ENCODE data around the gene BLOC1S4. TPM values are rescaled to one million over a fixed set of nuclear protein-coding genes. Genes with fewer than 3 reads are reported as not detected.

Gene BLOC1S4
- total RNA-seq, 6 donors from 2014 or later: 11.5 to 26.8 (median 15.3) TPM

- no peak for ATAC-seq (ENCODE audit: low FRiP score in 2 of 2)
- no peak for DNase-seq
- 37 to 45% methylated on average over 7 of the region's 7 CpGs for WGBS, 2 donors
- peaks cover 24 to 34% (median 24%) of the 10 kb centered on the region in 4 donors for H3K4me1 ChIP-seq
- no peaks in the 10 kb centered on the region for H3K27me3 ChIP-seq
- H3K4me3 ChIP-seq: peak overlapping the region; percentile 68 to 99 (median 82)
- H3K36me3 ChIP-seq: no peaks in the 10 kb centered on the region
- peak overlapping the region; percentile 87 to 97 (median 90) for H3K27ac ChIP-seq
- no peak for TF ChIP-seq POLR2AphosphoS5 (IDR thresholded peaks at IDR 0.05)
- no peak for TF ChIP-seq EP300 (IDR thresholded peaks at IDR 0.05)
- TF ChIP-seq CTCF (IDR thresholded peaks at IDR 0.05): no peak
- no peak for TF ChIP-seq POLR2A (IDR thresholded peaks at IDR 0.05)
- no peaks in the 10 kb centered on the region for H3K9me3 ChIP-seq
Observed at GRCh38 chr4:6716958-6717655, 1.1 kb downstream of the BLOC1S4 start.

- peaks cover 24 to 34% (median 24%) of the 10 kb centered on the region in 4 donors for H3K4me1 ChIP-seq
- TF ChIP-seq EP300 (IDR thresholded peaks at IDR 0.05) (no peak), POLR2AphosphoS5 (IDR thresholded peaks at IDR 0.05) (no peak), CTCF (IDR thresholded peaks at IDR 0.05) (no peak), POLR2A (IDR thresholded peaks at IDR 0.05) (no peak)
- no peak for ATAC-seq (ENCODE audit: low FRiP score in 2 of 2)
- H3K27ac ChIP-seq: no peak overlapping the region
- H3K36me3 ChIP-seq: no peaks in the 10 kb centered on the region
- WGBS, 2 donors: 84 to 87% methylated on average over 7 of the region's 7 CpGs
- no peak for DNase-seq
- no peak overlapping the region for H3K4me3 ChIP-seq
- H3K9me3 ChIP-seq: no peaks in the 10 kb centered on the region
- H3K27me3 ChIP-seq: no peaks in the 10 kb centered on the region
Observed at GRCh38 chr4:6718932-6719610, 3.1 kb downstream of the BLOC1S4 start.

- TF ChIP-seq POLR2A (IDR thresholded peaks at IDR 0.05): no peak
- TF ChIP-seq EP300 (IDR thresholded peaks at IDR 0.05): no peak
- TF ChIP-seq POLR2AphosphoS5 (IDR thresholded peaks at IDR 0.05): no peak
- TF ChIP-seq CTCF (IDR thresholded peaks at IDR 0.05): no peak
- ATAC-seq (ENCODE audit: low FRiP score in 2 of 2) (no peak), DNase-seq (no peak)
Observed at GRCh38 chr4:6719611-6720179, 3.7 kb downstream of the BLOC1S4 start.

GRCh38 chr4:6720202-6720699, 4.3 kb downstream of the BLOC1S4 start:
- 6% methylated on average over 13 of the region's 14 CpGs for WGBS, 2 donors
- DNase-seq (peak; percentile 74 to 88), ATAC-seq (ENCODE audit: low FRiP score in 2 of 2) (peak; percentile 73 to 83)
- H3K4me3 ChIP-seq: no peak overlapping the region
- H3K36me3 ChIP-seq: no peaks in the 10 kb centered on the region
- H3K27ac ChIP-seq: no peak overlapping the region
- TF ChIP-seq CTCF (IDR thresholded peaks at IDR 0.05) (peak; percentile 89 to 95 (median 92)), POLR2AphosphoS5 (IDR thresholded peaks at IDR 0.05) (no peak), EP300 (IDR thresholded peaks at IDR 0.05) (no peak)
- no peaks in the 10 kb centered on the region for H3K27me3 ChIP-seq
- H3K4me1 ChIP-seq: peaks cover 24 to 33% (median 24%) of the 10 kb centered on the region in 4 donors
- no peaks in the 10 kb centered on the region for H3K9me3 ChIP-seq

More at GRCh38 chr4:6719611-6720179, 3.7 kb downstream of the BLOC1S4 start:
- no peak overlapping the region for H3K27ac ChIP-seq
- H3K4me1 ChIP-seq: peaks cover 24 to 34% (median 24%) of the 10 kb centered on the region in 4 donors
- no peaks in the 10 kb centered on the region for H3K9me3 ChIP-seq
- H3K4me3 ChIP-seq: no peak overlapping the region
- 68 to 83% methylated on average over 7 to 8 of the region's 8 CpGs for WGBS, 2 donors
- H3K36me3 ChIP-seq: no peaks in the 10 kb centered on the region
- no peaks in the 10 kb centered on the region for H3K27me3 ChIP-seq

Data from upper lobe of left lung (tissue), 6 donors.